Measurements from ENCODE around the gene ANKRD44.

ANKRD44 gene

DNA sequence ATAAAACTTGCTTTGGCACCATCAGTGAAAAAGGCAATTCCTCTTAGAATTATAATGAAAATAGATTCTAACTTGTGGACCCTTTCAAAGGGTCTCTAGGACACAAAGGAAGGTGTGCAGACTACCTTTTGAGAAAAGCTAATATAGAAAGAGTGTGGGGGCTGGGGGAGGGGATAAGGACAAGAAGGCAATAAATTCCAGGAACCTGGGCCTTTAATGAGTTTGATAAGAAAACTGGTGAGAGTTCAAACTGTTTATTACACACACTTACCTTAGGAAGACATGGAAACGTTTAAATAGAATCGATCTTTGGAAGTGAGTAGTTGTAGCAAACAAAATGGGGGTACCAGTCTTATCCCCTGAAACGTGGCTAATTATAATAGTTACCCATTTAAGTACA is 344.5 kb downstream of the ANKRD44 start:
- DNase-seq (ENCODE audit: low read depth), result no peak
- TF ChIP-seq, protein P1, sequence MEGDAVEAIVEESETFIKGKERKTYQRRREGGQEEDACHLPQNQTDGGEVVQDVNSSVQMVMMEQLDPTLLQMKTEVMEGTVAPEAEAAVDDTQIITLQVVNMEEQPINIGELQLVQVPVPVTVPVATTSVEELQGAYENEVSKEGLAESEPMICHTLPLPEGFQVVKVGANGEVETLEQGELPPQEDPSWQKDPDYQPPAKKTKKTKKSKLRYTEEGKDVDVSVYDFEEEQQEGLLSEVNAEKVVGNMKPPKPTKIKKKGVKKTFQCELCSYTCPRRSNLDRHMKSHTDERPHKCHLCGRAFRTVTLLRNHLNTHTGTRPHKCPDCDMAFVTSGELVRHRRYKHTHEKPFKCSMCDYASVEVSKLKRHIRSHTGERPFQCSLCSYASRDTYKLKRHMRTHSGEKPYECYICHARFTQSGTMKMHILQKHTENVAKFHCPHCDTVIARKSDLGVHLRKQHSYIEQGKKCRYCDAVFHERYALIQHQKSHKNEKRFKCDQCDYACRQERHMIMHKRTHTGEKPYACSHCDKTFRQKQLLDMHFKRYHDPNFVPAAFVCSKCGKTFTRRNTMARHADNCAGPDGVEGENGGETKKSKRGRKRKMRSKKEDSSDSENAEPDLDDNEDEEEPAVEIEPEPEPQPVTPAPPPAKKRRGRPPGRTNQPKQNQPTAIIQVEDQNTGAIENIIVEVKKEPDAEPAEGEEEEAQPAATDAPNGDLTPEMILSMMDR (IDR thresholded peaks at IDR 0.05; ENCODE audit: low read depth, low read length), result no peak
- no peak overlapping the region for H3K4me3 ChIP-seq (ENCODE audit: low read depth, low read length)

- no peak for DNase-seq (ENCODE audit: low read depth)
- no peak overlapping the region for H3K4me3 ChIP-seq (ENCODE audit: low read depth, low read length)
- TF ChIP-seq POLR2A (IDR thresholded peaks at IDR 0.05; ENCODE audit: extremely low read depth, insufficient read length), result no peak
- TF ChIP-seq, protein P2, sequence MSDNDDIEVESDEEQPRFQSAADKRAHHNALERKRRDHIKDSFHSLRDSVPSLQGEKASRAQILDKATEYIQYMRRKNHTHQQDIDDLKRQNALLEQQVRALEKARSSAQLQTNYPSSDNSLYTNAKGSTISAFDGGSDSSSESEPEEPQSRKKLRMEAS (IDR thresholded peaks at IDR 0.05; ENCODE audit: low read depth, low read length), result no peak
- no peak for TF ChIP-seq MYC (IDR thresholded peaks at IDR 0.05; ENCODE audit: low read depth, low read length)
- TF ChIP-seq, protein P1 (IDR thresholded peaks at IDR 0.05; ENCODE audit: low read depth, low read length), result no peak
Observed at GRCh38 chr2:196965651-196966050, 344.9 kb downstream of the ANKRD44 start.

DNA sequence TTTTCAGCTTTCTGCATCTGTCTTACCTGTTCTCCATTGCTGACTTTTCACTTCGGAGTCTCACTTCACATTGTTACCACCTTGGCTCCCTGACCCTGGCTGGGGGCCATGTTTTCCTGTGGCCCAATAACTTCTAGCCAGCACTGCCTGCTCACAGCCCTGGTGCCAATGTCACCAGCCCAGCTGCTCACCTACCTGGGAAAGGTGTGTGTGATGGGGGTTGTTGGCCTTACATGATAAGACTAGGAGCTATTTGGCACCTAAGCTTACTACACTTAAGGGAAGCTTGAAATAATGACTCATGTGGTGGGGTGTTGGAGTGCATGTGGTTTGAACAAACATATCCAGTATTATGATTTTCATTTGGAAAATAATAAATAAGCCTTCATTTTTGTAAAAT is 346.6 kb downstream of the ANKRD44 start:
- no peak for DNase-seq (ENCODE audit: low read depth)
- no peak overlapping the region for H3K4me3 ChIP-seq (ENCODE audit: low read depth, low read length)
- TF ChIP-seq POLR2A (IDR thresholded peaks at IDR 0.05; ENCODE audit: extremely low read depth, insufficient read length) (no peak), MYC (IDR thresholded peaks at IDR 0.05; ENCODE audit: low read depth, low read length) (no peak)
- TF ChIP-seq, protein P2 (IDR thresholded peaks at IDR 0.05; ENCODE audit: low read depth, low read length), result no peak
- TF ChIP-seq, protein P1 (IDR thresholded peaks at IDR 0.05; ENCODE audit: low read depth, low read length), result no peak

GRCh38 chr2:196963043-196963442 is 347.5 kb downstream of the ANKRD44 start:
- H3K4me3 ChIP-seq (ENCODE audit: low read depth, low read length), result no peak overlapping the region
- no peak for DNase-seq (ENCODE audit: low read depth)
- no peak for TF ChIP-seq POLR2A (IDR thresholded peaks at IDR 0.05; ENCODE audit: extremely low read depth, insufficient read length)
- TF ChIP-seq, protein P2 (IDR thresholded peaks at IDR 0.05; ENCODE audit: low read depth, low read length), result no peak
- TF ChIP-seq MYC (IDR thresholded peaks at IDR 0.05; ENCODE audit: low read depth, low read length), result no peak
- TF ChIP-seq, protein P1 (IDR thresholded peaks at IDR 0.05; ENCODE audit: low read depth, low read length), result no peak

DNA sequence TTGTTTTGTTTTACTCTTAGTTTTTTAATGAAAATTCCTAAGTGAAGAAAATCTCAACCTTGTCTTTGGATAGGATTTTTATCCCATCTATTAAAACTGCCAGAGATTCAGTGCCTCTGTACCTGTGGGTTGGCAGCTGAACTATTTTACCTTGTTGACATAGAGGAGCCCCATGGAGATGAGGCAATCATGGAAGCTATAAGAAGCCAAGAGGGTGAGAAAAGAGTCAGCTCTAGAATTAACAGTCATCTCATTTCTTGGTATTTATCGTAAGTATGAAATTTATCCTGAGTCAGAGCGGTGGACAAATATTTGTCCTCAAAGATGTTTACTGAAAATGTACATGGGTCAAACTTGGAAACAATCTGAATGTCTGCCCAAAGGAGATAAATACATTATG is 348.3 kb downstream of the ANKRD44 start:
- TF ChIP-seq, protein P1 (IDR thresholded peaks at IDR 0.05; ENCODE audit: low read depth, low read length), result no peak
- TF ChIP-seq MYC (IDR thresholded peaks at IDR 0.05; ENCODE audit: low read depth, low read length) (no peak), POLR2A (IDR thresholded peaks at IDR 0.05; ENCODE audit: extremely low read depth, insufficient read length) (no peak)
- TF ChIP-seq, protein P2 (IDR thresholded peaks at IDR 0.05; ENCODE audit: low read depth, low read length), result no peak
- H3K4me3 ChIP-seq (ENCODE audit: low read depth, low read length), result no peak overlapping the region
- no peak for DNase-seq (ENCODE audit: low read depth)

- no peak for TF ChIP-seq MYC (IDR thresholded peaks at IDR 0.05; ENCODE audit: low read depth, low read length)
- DNase-seq (ENCODE audit: low read depth), result no peak
Observed at GRCh38 chr2:196961889-196962288, 348.7 kb downstream of the ANKRD44 start.

More at GRCh38 chr2:196961889-196962288, 348.7 kb downstream of the ANKRD44 start:
- H3K4me3 ChIP-seq (ENCODE audit: low read depth, low read length), result no peak overlapping the region

Data from NB4 (cell line).